Activated naive CD4-positive, alpha-beta T cell treated with Interleukin-2 at 50 U/mL for 16 hours (primary cell): ENCODE measurements around the gene SPSB2.
"Not testable (repeated sequence)": the region's sequence is repeated elsewhere in the genome, so short reads cannot be mapped to it uniquely, and the experiment has no call there.

Experiments used
- DNase-seq: peaks from one replicate; pipeline ENCODE4 v3.0.0-alpha.2; 2020

The SPSB2 gene

DNA sequence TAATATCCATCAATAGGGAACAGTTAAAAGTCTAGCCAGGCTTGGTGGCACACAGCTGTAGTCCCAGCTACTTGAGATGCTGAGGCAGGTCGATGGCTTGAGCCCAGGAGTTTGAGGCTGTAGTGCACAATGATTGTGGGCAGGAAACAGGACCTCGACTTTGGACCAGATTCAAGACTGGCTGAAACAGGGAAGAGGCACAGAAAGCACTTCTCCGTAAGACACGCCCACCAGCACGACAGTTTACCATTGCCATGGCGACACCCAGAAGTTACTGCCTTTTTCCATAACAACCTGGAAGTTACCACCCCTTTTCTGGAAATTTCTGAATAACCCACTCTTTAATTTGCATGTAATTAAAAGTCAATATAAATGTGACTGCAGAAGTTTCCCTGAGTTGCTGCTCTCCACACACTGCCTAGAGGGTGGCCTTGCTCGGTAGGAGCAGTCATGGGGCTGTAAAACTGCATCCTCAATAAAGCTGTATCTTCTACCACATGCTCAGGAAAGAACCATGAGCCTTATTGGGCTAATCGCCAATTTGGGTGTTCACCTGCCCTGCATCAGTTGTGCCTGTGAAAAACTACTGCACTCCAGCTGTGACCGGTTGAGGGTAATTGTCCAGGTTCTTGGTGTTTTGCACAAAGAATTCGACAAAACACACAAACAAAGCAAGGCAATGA is 26.9 kb upstream of the SPSB2 start:
- DNase-seq, result peak; percentile 17

DNA sequence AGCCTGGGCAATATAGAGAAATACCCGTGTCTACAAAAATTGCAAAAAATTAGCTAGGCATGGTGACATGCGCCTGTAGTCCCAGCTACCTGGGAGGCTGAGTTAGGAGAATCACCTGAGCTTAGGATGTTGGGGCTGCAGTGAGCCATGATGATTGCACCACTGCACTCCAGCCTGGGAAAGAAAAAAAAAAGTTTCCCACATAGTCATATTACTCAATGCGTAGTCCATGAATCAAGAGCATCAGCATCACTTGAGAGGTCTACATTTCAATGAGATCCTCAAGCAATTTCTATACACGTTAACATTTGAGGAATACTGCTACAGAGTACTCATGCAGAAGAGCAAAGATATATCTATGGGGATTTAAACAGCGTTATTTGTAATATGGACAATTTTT is 26.3 kb upstream of the SPSB2 start:
- DNase-seq, result no peak

DNA sequence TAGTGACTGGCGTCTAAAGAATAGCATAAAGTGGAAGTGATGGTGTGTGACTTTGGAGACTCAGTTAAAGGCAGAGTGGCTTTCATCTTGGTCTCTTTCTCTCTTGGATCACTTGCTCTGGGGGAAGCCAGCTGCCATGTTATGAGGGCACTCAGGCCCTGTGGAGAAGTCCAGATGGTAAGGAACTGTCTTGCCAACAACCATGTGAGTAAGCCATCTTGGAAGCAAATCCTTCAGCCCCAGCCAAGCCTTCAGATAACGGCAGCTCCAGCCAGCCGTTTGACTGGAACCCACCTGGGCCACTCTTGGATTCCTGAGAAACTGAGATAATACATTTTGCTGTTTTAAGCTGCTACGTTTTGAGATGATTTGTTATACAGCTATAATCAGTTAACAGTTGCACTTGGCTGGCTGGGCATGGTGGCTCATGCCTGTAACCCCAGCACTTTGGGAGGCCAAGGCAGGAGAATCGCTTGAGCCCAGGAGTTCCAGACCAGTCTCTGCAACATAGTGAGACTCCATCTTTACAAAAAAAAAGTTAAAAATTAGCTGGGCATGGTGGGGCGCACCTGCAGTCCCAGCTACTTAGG is 23.8 kb upstream of the SPSB2 start:
- DNase-seq, result no peak

DNA sequence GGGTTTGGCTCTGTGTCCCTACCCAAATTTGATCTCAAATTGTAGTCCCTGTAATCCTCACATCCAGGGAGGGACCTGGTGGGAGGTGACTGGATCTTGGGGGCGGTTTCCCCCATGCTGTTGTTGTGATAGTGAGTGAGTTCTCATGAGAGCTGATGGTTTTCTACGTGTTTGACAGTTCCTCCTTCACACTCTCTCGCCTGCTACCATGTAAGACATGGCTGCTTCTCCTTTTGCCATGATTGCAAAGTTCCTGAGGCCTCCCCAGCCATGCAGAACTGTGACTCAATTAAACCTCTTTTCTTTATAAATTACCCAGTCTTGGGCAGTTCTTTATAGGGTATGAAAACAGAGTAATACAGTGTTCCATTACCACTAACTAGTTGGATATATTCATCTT is 21.2 kb upstream of the SPSB2 start:
- no peak for DNase-seq

DNA sequence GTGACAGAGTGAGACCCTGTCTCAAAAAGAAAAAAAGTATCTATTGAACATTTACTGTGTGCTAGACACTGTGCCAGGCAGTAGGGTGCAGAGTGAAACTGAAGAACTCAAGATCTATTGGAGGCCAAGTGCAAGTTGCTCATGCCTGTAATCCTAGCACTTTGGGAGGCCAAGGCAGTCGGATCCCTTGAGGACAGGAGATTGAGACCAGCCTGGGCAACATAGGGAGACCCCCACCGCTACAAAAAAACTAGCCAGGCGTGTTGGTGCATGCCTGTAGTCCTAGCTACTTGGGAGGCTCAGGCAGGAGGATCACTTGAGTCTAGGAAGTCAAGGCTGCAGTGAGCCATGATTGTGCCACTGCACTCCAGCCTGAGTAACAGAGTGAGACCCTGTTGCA is 19.6 kb upstream of the SPSB2 start:
- DNase-seq, result not testable (repeated sequence)

DNA sequence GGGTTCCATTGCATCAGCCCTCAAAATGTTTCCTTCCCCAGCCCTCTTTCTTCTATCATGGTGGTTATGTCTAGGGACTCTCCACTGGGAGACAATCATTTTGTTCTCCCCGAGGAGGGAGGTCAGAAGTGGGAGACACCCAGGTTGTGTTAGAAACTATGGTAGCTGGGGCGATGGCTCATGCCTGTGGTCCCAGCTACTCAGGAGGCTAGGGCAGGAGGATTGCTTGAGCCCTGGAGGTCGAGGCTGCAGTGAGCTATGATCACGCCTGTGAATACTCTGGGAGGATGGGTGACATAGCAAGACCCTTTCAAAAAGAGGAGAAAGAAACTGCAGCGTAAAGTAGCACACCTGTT is 18.5 kb upstream of the SPSB2 start:
- no peak for DNase-seq

DNA sequence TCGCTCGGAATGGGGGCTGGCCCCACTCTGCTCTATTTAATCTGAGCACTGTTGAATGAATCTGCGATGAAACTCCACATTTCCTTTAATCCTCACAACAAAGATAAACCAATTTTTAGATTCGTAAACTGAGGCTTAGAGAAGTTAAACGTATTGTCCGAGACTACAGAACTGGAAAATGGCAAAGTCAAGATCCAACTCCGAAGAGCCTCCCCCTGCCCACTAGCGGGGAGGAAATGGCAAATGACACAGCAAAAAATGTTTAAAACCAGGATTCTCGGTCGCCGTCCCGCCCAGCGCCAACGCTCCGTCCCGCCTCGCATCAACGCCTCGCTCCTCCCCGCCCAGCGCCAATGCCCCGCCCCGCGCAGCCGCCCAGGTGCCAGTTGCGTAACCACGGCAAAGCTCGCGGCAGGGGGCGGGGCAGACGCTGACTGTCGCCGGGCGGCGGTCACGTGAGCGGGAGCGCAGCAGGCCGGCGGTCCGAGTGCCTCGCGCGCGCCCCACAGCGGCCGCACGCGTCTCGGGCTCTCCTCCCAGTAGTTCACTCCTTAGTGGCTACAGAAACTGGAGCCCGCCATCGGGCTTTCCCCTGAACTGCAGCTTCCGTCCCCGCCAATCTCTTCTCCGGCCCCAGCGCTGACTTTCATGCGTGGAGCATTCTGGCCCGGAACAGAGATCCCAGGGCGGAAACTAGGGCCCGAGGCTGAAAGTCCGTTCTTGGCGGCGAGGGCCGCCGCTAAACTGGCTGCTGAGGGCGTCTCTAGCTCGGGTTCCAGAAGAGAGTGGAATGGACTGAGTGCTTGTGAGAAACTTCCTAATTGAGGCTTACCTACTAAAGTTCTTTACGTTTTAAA is 17.9 kb upstream of the SPSB2 start:
- peak; percentile 99 for DNase-seq

DNA sequence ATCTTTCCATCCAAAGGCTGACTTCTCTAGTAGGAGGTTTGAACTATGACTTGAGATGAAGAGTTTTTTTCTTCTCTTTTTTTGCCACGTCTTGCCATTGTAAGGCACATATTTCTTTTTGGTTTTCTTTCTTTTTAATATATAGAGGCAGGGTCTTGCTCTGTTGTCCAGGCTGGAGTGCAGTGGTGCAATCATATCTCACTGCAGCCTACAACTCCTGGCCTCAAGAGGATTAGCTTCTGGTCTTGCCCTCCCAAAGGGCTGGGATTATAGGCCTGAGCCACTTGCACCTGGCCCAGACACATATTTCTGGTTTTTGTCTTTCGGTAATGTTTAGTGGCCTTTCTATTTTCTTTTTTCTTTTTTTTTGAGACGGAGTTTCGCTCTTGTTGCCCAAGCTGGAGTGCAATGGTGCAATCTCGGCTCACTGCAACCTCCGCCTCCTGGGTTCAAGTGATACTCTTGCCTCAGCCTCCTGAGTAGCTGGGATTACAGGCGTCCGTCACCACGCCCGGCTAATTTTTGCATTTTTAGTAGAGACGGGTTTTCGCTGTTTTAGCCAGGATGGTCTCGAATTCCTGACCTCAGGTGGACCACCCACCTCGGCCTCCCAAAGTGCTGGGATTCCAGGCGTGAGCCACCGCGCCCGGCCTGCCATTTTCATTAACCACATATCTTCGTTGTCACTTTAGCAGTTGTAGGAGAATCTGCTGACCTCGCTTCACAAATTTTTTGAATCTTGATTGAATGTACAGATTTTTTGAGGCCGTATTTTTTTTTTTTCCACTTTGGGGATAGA is 16.9 kb upstream of the SPSB2 start:
- not testable (repeated sequence) for DNase-seq

DNA sequence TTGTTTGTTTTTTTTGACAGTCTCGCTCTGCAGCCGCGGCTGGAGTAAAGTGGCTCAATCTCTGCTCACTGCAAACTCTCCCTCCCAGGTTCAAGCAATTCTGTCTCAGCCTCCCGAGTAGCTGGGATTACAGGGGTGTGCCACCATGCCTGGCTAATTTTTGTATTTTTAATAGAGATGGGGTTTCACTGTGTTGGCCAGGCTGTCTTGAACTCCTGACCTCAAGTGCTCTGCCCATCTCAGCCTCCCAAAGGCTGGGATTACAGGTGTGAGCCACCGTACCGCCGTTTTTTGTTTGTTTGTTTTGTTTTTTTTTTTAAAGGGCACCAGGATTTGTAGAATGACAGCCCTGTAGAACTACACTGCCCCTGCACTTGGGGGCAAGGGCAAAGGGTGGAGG is 15.7 kb upstream of the SPSB2 start:
- DNase-seq, result not testable (repeated sequence)

DNA sequence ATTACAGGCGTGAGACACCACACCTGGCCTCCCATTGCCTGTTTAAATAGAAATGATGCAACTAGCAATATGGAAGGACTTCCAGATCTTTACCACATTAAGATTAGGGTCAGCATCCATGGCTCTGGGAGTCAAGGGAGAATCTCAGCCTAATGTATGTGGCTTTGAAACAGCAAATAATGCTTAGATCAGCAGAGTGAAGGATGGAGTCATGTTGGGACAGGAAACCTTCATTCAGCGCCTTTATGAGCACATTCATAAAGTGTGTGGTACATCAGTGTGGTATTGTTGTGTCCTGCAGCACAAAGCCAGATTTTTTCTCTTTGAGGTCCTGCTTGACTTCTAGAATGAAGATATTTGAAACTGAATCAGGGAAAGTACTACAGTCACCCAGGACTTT is 15.3 kb upstream of the SPSB2 start:
- no peak for DNase-seq

DNA sequence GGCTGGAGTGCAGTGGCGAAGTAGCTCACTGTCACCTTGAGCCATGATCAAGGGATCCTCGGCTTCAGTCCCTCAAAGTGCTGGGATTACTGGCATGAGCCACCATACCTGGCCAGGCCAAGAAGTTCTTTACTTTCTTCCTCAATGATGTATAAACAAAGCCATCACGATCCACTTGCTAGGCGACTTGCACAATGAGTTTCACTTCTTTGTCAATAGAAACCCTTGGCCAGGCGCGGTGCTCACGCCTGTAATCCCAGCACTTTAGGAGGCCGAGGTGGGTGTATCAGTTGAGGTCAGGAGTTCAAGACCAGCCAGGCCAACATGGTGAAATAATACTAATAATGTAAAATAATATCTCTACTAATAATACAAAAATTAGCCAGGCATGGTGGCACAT is 14.4 kb upstream of the SPSB2 start:
- no peak for DNase-seq

DNA sequence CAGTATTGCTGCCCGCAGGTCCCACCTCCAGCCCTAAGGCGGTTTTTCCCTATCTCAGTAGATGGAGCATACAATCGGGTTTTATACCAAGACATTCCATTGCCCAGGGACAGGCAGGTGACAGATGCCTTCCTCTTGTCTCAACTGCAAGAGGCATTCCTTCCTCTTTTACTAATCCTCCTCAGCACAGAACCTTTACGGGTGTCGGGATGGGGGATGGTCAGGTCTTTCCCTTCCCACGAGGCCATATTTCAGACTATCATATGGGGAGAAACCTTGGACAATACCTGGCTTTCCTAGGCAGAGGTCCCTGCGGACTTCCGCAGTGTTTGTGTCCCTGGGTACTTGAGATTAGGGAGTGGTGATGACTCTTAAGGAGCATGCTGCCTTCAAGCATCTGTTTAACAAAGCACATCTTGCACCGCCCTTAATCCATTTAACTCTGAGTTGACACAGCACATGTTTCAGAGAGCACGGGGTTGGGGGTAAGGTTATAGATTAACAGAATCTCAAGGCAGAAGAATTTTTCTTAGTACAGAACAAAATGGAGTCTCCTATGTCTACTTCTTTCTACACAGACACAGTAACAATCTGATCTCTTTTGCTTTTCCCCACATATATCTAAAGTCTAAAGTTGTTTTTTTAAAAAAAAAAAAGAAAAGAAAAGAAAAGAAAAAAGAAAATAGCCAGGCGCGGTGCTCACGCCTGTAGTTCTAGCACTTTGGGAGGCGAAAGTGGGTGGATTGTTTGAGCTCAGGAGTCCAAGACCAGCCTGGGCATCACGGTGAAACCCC is 13.3 kb upstream of the SPSB2 start:
- not testable (repeated sequence) for DNase-seq

DNA sequence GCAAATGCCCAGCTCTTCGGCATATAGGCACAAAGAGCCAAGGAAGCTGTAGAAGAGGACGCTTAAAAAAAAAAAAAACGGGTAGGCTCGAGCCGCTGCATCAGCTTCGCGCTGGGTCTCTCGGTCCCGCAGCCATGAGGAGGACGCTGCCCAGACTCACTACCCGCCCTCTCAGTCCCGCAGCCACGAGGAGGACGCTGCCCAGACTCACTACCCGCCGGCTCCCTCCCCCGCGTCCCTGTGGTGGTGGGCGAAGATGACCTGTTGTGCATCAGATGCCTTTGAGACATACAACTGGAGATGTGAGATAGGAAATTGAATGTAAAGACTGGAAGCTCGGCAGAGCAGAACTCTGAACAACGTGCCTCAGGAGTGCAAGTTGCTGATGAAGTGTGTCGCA is 11.4 kb upstream of the SPSB2 start:
- no peak for DNase-seq

DNA sequence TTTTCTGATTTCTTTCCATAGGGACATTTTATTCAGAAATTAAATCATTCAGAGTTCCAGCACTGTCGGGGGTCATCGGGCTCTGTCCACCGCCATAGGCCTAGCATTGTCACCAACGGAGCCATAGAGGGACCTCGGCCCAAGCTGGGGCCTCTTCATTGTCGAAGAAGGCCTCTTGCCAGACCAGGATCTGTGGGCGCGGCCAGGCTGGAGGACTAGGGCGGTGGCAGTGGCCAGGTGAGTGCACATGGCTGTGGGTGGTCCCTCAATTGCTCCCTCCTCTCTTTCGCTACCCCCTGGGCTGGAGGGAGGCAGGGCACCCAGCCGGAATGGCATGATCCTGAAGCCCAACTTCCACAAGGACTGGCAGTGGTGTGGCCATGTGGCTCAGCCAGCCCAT is 10.6 kb upstream of the SPSB2 start:
- DNase-seq, result no peak

DNA sequence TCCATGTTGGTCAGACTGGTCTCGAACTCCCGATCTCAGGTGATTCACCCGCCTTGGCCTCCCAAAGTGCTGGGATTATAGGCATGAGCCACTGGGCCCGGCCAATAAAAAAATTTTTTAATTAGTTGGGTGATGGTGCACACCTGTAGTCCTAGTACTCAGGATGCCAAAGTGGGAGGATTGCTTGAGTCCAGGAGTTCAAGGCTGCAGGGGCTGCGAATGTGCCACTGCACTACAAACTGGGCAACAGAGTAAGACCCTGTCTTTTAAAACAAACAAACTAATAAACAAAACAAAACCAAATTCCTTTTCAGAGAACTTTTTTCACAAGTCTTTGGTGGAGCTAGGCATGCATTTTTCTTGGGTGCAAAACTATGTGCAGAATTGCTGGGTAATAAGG is 10.1 kb upstream of the SPSB2 start:
- no peak for DNase-seq

DNA sequence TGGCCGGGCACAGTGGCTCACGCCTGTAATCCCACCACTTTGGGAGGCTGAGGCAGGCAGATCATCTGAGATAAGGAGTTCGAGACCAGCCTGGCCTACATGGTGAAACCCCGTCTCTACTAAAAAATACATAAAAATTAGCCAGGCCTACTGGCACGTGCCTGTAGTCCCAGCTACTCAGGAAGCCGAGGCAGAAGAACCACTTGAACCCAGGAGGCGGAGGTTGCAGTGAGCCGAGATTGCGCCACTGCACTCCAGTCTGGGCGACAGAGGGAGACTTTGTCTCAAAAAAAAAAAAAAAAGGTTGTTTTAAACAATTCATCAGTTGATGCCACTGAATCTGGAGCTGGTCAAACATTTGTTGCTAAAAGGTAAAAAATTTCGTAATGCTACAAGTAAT is 6.7 kb upstream of the SPSB2 start:
- not testable (repeated sequence) for DNase-seq

DNA sequence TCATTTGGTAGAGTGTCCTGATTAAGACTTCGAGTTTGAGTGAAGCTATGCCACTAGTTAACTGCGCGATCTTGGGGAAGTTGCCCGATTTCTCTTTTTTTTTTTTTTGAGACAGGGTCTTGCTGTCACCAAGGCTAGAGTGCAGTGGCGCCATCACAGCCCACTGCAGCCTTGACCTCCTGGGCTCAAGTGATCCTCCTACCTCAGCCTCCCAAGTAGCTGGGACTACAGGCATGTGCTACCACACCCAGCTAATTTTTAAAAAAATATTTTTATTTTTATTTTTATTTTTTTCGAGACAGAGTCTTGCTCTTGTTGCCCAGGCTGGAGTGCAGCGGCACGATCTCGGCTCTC is 889 bp upstream of the SPSB2 start:
- DNase-seq, result not testable (repeated sequence)

DNA sequence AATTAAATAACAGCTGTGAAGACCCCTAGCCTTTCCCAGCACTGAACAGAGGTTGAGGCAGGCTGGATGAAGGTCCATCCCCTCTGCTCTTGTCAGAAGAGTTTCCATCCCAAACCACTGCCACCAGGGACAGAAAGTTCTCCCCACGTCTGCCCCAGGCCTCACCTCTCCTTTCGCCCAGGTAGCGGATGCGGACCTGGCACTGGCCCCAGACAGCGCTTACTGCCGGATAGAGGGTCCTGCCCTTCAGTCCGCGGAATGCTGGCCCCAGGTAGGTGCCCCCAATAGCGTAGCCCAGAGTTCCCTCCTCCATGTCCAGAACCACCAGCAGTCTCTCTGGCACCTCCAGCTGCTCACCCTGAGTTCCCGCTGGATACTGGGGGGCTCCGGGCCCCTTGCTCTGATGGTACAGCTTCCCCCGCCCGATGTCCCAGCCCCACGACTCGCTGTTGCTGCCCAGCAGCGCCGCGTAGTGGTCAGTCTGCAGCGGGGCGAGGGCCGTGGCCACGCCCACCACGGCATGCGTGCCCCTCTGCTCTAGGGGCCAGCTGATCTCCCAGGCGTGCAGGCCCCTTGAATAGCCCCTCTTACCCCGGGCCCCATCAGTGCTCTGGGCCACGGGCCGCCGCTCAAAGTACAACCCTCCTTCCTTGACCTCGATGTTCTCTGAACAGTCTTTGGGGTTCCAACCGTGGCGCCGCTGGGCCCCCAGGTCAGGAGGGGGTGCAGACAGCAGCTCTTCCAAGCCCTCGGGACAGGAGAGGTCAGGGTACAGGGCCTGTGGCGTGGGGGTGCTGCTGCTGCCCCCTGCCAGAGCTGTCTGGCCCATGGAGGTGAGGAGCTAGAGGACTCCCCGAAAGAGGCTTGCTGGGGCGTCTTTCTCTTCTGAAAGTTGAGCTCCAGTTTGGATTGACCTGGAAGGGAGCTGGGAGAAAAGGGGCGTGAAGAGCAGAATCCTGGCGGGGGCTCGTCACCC is 742 bp downstream of the SPSB2 start:
- DNase-seq, result peak; percentile 87

DNA sequence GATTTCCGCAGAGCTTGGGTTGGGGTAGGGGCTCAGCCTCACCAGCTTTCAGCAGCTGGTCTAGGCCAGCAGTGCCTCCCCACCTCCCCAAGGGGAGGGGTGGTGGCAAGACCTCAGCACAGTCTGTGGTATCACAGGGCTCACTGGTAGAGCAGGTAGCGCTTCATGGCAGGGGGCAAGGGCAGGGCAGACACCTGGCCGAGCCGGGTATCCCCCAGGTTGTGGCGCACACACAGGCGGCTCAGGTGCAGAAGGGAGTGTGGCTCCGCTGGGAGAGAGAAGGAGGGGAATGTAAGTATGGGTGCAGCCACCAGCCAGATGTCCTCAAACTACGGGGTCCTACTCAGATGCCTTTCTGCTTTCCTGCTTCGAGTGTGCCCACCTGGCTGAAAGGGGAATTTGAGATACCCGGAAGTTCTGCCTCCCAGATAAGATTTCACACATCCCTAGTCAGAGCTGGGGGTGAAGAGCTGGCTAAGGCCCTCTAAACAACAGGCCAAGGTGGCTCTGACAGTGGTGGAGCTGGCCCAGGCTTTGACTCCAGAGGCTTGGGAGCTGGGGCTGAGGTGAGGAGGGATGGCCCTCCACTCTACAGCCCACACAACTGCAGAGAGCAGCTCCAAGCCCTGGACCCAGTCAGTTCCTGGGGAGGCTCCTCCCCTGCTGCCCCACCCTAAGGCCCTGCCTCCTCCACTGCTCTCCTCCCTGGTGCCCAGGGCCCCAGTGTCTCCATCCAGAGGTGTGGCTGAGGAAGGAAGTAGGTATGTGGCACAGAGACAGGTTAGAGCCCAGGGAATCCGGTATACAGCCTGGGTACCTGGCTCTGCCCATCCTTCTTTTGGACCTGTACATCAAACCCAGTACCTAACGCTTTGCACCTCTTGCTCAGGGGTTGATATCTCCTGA is 1.8 kb downstream of the SPSB2 start:
- peak; percentile 34 for DNase-seq

DNA sequence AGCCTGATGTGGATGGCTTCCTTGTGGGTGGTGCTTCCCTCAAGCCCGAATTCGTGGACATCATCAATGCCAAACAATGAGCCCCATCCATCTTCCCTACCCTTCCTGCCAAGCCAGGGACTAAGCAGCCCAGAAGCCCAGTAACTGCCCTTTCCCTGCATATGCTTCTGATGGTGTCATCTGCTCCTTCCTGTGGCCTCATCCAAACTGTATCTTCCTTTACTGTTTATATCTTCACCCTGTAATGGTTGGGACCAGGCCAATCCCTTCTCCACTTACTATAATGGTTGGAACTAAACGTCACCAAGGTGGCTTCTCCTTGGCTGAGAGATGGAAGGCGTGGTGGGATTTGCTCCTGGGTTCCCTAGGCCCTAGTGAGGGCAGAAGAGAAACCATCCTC is 2.8 kb downstream of the SPSB2 start:
- not testable (repeated sequence) for DNase-seq
